GM18520 (cell line): ENCODE measurements around the gene AACS.

ENCODE experiments used
- ATAC-seq: cut with Tn5 transposase; IDR thresholded peaks from one replicate; pipeline ENCODE4 v1.9.1; 2021; ENCODE audit not compliant: unreplicated experiment

Gene AACS

DNA sequence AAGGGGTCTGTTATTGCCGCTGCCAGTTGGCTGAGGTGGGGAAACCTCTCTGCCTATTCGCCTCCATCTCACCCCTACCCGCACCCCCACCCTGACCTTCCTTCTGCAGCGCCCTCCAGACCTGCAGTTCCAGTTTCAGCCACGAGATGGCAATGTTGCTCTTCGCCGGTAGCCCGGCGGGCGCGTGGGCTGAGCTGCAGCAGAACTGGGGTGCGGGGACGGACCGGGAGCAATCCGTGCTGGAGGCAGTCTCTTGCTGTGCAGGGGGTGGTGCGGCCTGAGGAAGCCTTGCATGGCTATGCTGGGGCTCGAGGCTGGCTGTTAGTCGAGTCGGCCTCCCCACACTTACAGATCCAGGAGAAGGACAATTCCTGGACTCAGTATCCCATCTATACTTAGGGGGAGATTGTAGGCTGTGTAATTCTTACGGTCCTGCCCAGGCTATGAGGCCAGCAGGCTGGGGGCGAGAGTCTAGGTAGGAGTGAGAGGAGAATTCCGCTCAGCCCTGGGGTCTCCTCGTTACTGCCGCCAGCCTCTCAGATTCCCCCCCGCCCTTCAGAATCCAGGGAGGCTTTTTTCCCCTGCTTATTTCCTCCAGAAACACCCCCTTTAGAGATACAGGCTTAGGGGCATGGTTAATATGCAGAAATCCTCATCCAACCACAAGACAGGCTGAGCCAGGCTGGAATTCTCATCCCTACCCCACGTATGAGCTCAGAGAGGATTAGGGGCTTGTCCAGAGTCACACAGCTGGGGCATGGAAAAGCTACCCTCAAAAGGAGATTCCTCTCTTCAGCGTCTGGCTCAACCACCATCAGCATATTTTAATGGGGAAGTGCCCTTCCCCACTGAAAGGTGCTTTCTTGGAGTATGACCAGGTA lies 118.2 kb downstream of the AACS start:
- ATAC-seq: peak; percentile 70

DNA sequence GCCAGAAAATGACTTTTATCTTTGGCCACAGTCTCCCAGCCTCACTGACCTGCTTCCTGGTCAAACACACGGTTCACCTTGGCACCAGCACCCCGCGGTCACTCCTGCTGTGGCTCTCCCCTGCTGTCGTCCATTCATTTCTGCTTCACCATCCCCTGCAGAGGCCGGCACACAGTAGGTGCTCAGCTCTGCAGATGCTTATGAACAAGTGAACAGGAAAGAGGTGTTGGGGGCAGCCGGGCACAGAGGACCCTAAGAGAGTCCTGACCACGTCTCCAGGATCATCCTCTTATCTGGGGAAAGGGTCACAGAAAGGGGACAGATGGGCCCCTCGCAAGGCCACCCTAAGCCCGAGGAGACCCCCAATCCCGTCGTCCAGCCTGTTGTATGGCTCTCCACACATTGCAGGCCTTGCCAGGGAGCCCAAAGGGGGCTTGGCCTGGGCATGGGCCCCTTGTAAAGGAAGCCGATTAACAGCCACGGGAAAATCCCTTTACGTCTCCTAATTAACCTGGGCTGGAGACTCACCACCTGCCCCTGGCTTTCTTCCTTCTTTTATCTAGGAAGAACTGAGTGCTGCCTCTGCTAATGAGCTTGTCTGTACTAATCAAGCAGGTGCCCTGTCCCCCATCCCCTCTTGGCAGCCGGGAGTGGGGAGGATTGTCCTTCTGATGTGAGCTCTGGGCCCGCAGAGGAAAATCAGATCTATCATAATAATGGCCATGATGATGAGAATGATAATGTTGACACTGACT lies 119.2 kb downstream of the AACS start:
- no peak for ATAC-seq

DNA sequence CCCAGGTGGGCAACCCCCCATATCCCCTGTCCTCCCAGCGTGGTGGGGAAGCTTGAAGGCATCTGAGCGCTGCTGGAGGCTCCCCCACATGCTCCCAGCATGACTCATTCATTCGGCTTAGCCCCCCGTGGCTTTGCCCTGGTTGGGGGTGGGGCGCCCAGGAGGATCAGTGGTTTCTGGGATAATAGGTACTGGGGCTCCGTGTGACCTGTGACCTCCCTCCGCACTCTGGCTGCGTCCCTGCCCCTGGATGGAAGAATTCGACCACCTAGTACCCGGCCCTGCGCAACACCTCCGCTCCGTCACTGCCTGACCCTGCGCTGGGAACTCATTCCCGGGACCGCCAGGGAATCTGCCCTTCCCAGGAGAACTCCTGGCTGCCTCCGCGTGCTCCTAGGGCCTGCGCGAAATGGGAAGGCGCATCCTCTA lies 120.1 kb downstream of the AACS start:
- no peak for ATAC-seq

DNA sequence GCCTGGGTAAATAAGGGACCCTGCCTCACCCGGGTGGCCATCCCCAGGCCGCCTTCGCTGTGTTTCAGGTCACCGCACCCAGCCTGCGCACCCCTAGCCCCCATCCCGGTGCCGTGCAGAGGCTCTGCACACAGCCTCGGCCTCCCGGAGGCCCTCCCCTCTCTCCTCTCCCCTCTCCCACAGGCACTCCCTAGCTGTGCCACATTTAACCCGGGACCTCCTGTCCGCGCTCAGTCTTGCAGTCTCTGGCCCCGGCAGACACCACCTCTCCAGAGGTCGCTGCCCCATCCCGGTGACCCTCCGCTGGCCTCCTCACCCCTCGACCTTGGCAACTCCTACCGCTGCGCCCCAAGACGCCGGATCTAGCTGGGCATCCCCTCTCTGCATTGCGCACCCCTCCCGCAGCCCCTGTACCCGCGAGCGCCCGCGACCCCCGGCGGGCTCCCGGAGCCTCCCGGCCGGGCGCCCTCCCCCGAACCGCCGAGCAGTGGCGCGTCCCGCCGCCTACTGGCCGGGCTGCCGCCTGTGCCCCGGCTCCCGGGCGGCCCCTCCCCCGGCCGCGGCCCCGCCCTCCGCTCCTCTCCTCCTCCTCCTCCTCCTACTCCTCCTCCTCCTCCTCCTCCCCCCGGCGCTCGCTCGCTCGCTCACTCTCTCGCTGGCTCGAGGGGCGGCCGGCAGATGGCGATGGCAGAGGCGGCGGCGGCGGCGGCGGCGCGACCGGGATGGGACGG lies 120.7 kb downstream of the AACS start, which contains the start of gene TMEM132B:
Gene TMEM132B, plus strand, starts transcription at position 647 of the 731 bp plus-strand sequence.
- ATAC-seq: no peak

DNA sequence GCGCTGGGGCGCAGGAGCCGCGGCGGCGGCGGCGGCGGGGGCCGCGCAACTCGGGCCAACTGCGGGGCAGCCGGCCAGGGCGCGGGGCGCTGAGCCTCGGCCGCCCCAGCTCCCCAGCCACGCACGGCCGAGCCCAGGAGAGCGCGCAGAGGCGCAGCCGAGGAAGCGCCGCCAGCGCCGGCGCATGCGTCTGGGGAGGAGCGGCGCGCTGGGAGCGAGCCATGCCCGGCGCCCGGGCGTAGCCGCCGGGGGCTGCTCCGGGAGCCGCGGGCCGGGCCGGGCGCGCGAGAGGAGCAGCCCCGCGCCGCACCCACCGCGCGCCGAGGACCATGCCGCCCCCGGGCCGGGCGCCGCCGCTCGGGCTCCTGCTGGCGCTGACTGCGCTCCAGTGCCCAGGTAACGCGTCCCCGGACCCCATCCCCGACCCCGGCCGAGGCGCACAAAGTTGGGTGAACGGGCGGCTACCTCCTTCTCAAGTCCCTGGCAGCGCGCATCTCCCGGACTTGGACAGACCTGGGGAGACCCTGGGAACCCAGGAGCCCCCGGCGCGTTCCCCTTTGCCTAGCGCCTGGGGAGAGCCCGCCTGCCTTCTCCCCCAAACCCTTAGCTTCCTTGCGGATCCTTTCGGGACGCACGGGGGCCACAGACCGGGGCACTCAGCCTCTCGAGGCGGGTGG lies 121.4 kb downstream of the AACS start:
- no peak for ATAC-seq

DNA sequence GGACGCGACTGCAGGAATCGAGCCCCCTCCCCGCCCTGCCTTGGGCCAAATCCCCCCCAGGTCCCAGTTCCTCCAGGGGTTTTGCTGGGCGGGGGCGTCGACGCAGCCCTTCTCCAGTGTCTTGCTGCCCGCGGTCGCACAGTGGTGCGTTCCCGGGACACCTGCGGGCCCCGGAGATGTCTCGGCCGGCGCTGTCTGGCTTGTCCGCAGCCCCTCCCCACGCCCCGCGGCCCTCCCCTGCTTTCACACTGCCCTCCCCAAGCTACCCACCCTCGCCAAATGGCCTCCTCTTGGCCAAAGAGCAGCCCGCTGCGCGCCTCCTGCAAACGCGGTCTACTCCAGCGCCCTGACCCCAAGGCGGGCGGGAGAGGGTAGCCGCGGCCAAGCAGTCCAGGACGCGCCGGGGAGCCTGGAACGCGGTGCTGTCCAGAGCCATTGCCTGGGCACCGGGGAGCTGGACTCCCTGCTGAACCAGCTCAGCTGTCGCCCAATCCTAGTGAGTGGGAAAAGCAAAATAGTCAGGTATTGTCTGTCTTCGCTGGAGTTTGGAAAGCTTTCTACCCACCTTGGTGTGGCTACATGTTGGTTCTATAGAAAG lies 122.0 kb downstream of the AACS start:
- ATAC-seq: no peak

DNA sequence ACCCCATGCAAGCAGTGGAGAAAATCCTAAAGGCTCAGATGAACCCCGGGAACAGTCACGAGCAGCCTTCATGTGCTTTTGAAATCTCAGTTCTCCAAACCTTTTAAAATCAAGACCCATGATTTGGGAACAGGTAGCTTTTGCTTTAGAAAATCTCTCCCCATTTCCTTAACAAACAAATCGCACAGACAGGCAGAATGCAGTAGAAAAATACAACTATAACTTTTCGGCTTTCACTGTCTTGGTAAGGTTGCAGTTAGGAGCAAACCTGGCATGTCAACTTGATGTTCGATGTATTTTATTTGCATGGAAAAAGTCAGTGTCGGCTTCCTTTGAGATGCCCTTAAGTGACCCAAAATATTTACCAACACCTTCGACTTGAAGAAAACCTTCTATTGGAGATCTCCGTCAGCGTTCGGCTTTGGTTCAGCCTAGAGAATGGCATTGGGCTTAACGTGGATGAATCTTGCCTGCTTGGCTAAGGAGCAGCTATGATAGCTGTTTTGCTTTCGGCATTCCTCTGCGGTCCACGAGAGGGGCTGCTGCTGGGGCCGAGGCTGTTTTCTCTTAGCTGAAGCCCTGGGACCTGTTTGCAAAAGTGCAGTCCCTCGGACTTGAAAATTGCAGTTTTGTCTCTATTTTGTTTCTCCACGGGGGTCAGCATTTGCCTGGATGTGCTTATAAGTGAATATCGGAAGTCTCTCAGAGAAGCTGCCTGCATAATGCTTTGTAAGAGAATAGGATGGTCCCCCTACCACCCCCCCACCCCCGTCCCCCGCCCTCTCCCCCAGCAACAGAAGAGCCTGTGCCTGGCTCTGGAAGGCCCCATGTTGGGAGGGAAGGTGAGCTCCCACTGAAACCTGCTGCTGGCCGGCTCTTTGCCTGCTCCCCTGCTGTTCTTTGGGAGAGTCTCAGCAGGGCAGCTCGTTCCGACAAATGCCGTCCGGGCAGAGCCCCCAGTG lies 122.8 kb downstream of the AACS start:
- no peak for ATAC-seq

DNA sequence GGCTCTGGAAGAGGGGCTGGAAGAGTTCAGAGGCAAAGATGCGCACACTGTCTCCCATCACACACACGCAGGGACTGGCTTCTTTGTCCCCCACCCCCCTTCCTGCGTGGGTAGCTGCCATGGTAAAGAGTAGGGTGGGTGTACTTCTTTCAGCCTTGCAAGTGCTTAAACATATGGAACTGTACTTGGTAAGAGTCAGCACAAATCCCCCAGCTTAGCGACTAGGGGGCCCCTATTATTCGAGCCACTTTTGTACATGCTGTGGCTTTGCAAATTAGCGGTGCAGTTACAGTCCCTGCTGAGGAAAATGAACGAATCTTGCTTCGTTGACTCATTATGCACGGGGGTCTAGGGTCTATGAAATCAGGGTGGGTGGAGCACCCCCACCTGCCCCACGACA lies 123.8 kb downstream of the AACS start:
- ATAC-seq: no peak

DNA sequence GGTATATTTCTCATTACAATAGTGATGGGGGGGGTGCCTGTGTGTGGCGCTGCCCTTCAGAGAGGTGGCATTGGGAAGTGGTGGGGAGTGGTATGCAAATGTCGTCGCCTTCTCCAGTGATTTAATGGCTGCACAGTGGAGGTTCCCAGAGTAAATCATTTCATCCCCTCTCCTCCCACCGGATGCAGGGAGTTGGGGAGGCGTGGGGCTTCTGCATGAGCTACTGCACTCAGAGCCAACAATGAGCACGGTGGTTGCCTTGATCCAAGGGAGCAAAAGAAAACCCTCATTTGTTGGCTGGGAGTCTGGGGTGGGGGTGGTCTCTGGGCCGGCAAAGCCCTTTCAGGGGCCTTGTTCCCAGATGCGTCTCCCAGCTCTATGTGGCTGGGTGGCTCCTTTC lies 124.3 kb downstream of the AACS start:
- ATAC-seq: no peak

DNA sequence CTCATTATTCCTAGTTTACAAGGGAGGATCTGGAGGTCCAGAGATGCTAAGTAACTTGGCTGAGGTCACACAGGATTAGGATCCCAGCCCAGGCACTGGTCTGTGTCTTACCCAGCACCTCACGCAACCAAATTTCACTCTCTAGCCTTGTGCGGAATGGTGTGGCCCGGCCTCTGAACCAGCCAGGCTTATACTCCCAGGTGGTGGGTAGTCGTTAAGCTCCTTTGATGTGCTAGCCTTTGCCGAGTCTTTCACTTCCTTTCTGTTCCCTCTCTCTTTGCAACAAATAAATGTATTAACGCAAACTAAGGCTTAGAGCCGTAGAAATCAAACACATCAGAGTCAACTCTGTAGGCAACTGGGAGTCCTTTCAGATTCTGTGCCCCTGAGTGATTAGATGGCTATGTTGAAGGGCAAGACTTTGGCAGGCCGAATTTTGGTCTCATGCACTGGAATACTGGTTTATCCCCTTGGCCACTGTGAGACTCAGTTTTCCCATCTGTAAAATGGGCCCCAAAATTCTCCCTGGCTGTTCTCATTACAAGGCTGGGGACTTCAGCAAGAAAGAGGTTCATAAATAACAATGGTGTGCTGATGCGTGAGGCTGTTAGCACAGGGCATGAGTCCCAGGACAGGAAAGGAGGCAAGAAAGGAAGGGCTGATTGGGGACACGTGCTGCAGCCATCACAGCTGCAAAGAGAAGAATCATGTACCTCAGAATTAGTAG lies 126.3 kb downstream of the AACS start:
- no peak for ATAC-seq

DNA sequence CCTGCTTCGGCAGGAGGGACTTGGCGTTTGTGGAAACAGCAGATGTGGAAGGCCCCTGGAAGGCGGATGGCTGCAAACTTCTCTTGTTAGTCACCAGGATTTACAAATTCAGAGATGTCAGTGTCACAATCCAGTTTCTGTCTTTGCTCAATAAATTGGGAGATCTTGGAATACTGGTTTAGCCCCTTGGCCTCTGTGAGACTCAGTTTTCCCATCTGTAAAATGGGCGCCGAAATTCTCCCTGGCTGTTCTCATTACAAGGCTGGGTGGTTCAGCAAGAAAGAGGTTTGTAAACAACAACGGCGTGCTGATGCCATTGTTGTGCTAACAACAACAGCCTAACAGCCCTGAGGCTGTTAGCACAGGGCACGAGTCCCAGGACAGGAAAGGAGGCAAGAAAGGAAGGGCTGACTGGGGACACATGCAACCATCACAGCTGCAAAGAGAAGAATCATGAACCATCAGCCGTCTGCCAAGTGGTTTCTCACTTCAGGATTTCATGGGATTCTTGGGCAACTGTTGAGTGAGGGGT lies 127.5 kb downstream of the AACS start:
- ATAC-seq: no peak
